Lung (tissue), 12 donors: ENCODE data around the gene WFDC9. TPM values are rescaled to one million over a fixed set of nuclear protein-coding genes. Genes with fewer than 3 reads are reported as not detected.

Experiments
- ATAC-seq: fragments of 200-7000 bp; cut with Tn5 transposase; one replicate; pipeline ENCODE4 v1.9.1; 2020; ENCODE audit warnings: moderate number of reproducible peaks; ENCODE audit not compliant: insufficient read depth, low FRiP score
- DNase-seq, 3 donors: peaks; one replicate each; pipeline ENCODE4 v3.0.0-alpha.2; 2013 to 2017
- H3K27ac ChIP-seq, 2 donors: one replicate each; pipeline ENCODE4 v1.5.1; 2013; ENCODE audit warnings: mild to moderate bottlenecking in 2 of 2, moderate library complexity in 2 of 2, control low read depth in 1 of 2, inconsistent platforms in 1 of 2, low read depth in 1 of 2, low read length in 1 of 2
- H3K27me3 ChIP-seq, 3 donors: one replicate each; pipeline ENCODE4 v1.5.1; 2013; ENCODE audit warnings: low read length in 2 of 3; ENCODE audit not compliant: control insufficient read depth in 3 of 3, insufficient read depth in 3 of 3
- H3K36me3 ChIP-seq, 4 donors: one replicate each; pipeline ENCODE4 v1.5.1; 2013; ENCODE audit warnings: low read length in 4 of 4, mild to moderate bottlenecking in 1 of 4, moderate library complexity in 1 of 4; ENCODE audit not compliant: control insufficient read depth in 4 of 4, insufficient read depth in 4 of 4
- H3K4me1 ChIP-seq, 5 donors: one replicate each; pipeline ENCODE4 v1.5.1; 2013; ENCODE audit warnings: low read length in 5 of 5, mild to moderate bottlenecking in 2 of 5, moderate library complexity in 1 of 5; ENCODE audit not compliant: control insufficient read depth in 5 of 5, insufficient read depth in 5 of 5
- H3K4me3 ChIP-seq: one replicate; pipeline ENCODE4 v1.5.1; 2013; ENCODE audit warnings: mild to moderate bottlenecking, control low read depth, moderate library complexity
- H3K9ac ChIP-seq, 2 donors: one replicate each; pipeline ENCODE4 v1.5.1; 2013; ENCODE audit warnings: low read length in 2 of 2, control low read depth in 1 of 2; ENCODE audit not compliant: insufficient read depth in 1 of 2
- H3K9me3 ChIP-seq, 4 donors: one replicate each; pipeline ENCODE4 v1.5.1; 2013; ENCODE audit warnings: low read length in 3 of 4, mild to moderate bottlenecking in 1 of 4, moderate library complexity in 1 of 4; ENCODE audit not compliant: control insufficient read depth in 4 of 4, insufficient read depth in 3 of 4
- CTCF ChIP-seq: IDR thresholded peaks from 2 replicates; pipeline ENCODE4 v1.5.1; 2012; ENCODE audit warnings: mild to moderate bottlenecking; ENCODE audit errors: control extremely low read depth, extremely low read depth
- WGBS, 2 donors: extraction: QIAGEN DNeasy Blood & Tissue Kit; methylation state at CpG; one replicate each; pipeline ENCODE4 v1.1.7; 2013; 5-methylcytosine and 5-hydroxymethylcytosine counted together
- polyA plus RNA-seq, 2 donors: library from polyadenylated mRNA; stranded (reverse); fragments of 200-250 nt; gene quantifications; one replicate each; pipeline ENCODE4 v1.2.1, GENCODE V29; 2013
- total RNA-seq, 2 donors: library from RNA; depleted of rRNA in 1 of 2; stranded (reverse); fragments of >200 nt in 1 of 2; gene quantifications; one replicate each; pipeline ENCODE4 v1.2.1, GENCODE V29; 2014 to 2021
- donor health status: control.
- donor health status: control.
- donor health status: Bipolar disorder and iron deficiency.
- donor health status: healthy.
- donor health status: DM: yes; HTN: yes; CAD: no.

The WFDC9 gene
- total and polyA plus RNA-seq, 4 donors, result not detected

GRCh38 chr20:45583502-45583901 lies 47.6 kb downstream of the WFDC9 start:
- Histone ChIP-seq H3K36me3 (no peaks in the 10 kb centered on the region), H3K4me1 (no peaks in the 10 kb centered on the region), H3K9ac (no peak overlapping the region), H3K9me3 (no peaks in the 10 kb centered on the region), H3K27me3 (peaks cover 0 to 3% (median 0%) of the 10 kb centered on the region in 3 donors), H3K4me3 (no peak overlapping the region), H3K27ac (no peak overlapping the region)
- DNase-seq (no peak), ATAC-seq (no peak)
- WGBS, 2 donors, result 59 to 75% methylated on average over 3 of the region's 3 CpGs
- TF ChIP-seq CTCF, result no peak

DNA sequence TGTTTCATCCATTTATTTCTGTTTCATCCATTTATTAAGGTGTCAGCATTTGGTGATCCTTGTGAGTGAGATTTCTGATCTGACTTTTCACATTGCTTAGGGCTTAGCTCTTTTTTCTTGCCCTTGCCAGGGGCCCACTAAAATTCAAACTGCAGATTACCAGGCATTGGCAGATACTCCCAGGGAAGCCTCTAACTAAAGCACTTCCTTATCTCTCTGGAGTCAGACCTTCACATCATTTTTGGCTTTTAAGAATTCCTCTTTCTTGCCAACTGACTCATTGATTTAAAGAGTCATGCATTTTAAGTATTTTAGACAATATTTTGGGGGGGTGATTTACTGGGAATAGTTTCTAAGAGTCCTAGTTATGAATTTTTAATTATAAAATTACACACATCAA lies 49.4 kb downstream of the WFDC9 start:
- H3K4me1 ChIP-seq, result no peaks in the 10 kb centered on the region
- no peak for ATAC-seq
- no peak overlapping the region for H3K9ac ChIP-seq
- H3K27me3 ChIP-seq, result peaks cover 0 to 3% (median 0%) of the 10 kb centered on the region in 3 donors
- H3K36me3 ChIP-seq, result no peaks in the 10 kb centered on the region
- no peak overlapping the region for H3K4me3 ChIP-seq
- no peaks in the 10 kb centered on the region for H3K9me3 ChIP-seq
- H3K27ac ChIP-seq, result no peak overlapping the region
- TF ChIP-seq CTCF, result no peak
- no peak for DNase-seq

DNA sequence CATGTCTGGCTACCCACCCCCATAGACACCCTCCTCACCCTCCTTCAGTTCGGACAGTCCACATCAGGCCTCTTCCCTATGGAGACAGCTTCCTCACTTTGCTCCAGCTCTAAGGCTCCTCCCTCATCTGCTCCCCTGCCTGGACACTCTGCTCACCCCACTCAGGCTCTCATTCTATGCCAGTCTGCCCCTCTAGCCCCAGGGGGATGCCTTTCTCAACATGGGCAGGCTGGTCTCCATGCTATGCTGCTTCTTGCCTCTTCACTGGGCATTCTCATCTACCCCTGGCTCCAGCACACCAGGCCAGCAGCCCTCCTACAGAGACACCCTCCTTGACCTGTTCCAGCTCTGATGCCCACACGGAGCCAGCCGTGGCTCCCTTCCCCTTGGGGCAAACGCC lies 51.9 kb downstream of the WFDC9 start, which contains the start of gene WFDC8:
TSS of gene WFDC8 (minus strand) at position 101 of the 400 bp plus-strand sequence. CDS start at position 64, 37 bp downstream.
- Histone ChIP-seq H3K9ac (no peak within 1 kb of the TSS), H3K36me3 (no peaks in the 10 kb centered on the region), H3K27ac (no peak within 1 kb of the TSS), H3K4me3 (no peak within 1 kb of the TSS), H3K27me3 (peaks cover 0 to 3% (median 0%) of the 10 kb centered on the region in 3 donors), H3K4me1 (peaks cover 0 to 6% (median 0%) of the 10 kb centered on the region in 5 donors), H3K9me3 (no peaks in the 10 kb centered on the region)
- DNase-seq (no peak), ATAC-seq (no peak)
- 72 to 76% methylated on average over 4 of the region's 4 CpGs for WGBS, 2 donors
- TF ChIP-seq CTCF, result no peak

GRCh38 chr20:45578231-45578630 lies 52.9 kb downstream of the WFDC9 start:
- H3K4me1 ChIP-seq, result peaks cover 0 to 6% (median 0%) of the 10 kb centered on the region in 5 donors
- H3K27me3 ChIP-seq, result peaks cover 0 to 3% (median 0%) of the 10 kb centered on the region in 3 donors
- no peak for TF ChIP-seq CTCF
- WGBS, 2 donors, result 83 to 88% methylated on average over 1 of the region's 1 CpG
- no peaks in the 10 kb centered on the region for H3K36me3 ChIP-seq
- no peak overlapping the region for H3K9ac ChIP-seq
- ATAC-seq (no peak), DNase-seq (no peak)
- no peaks in the 10 kb centered on the region for H3K9me3 ChIP-seq
- H3K27ac ChIP-seq, result no peak overlapping the region
- H3K4me3 ChIP-seq, result no peak overlapping the region
